GM18520 (cell line): Measurements from ENCODE around the gene C5orf58.

ENCODE experiments used
- ATAC-seq: cut with Tn5 transposase; IDR thresholded peaks from one replicate; pipeline ENCODE4 v1.9.1; 2021; ENCODE audit not compliant: unreplicated experiment

The C5orf58 gene

GRCh38 chr5:170232786-170233185, at the start of gene C5orf58:
C5orf58 (plus strand) TSS chr5:170232985; CDS start chr5:170234977, 1,992 bp downstream.
- ATAC-seq: no peak

GRCh38 chr5:170183816-170184687, 48.7 kb upstream of the C5orf58 start:
- ATAC-seq: no peak

GRCh38 chr5:170184737-170185136, 48.0 kb upstream of the C5orf58 start:
- ATAC-seq: no peak

DNA sequence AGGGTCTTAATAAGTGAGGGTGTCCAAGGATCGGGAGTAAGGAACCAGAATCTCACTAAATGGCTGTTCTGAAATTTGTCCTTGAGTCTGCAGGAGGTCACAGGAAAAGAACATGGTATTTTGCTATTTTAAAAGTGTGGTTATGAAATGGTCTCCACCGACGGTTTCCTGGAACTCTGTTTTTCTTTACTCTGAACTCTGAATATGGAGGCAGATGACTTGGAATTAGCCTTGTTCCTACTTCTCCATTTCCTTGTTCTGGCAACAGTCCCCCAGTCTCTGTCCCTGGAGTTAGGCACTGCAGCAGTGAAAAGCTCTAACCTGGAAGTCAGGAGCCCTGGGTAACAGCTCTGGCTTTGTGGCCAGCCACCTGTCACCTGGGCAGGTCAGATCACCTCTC, 46.6 kb upstream of the C5orf58 start:
- no peak for ATAC-seq

DNA sequence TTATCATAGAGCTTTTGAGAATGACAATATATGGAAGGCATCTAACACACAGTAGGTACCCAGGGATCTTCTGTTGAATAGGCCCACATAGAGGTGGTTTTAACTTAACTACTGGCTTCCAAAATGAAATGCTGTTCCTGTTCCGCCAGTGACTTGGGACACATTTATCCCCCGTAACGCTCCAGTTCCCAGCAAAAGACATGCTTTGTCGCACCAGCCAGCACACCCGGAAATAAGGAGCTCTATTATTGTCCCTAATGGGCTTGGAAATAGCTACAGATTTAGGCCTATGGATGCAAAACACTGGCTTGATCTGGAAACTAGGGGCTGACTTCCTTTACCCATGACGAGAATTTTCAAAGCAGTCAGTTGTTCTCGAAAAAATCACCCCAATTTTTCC, 45.9 kb upstream of the C5orf58 start:
- ATAC-seq: no peak

DNA sequence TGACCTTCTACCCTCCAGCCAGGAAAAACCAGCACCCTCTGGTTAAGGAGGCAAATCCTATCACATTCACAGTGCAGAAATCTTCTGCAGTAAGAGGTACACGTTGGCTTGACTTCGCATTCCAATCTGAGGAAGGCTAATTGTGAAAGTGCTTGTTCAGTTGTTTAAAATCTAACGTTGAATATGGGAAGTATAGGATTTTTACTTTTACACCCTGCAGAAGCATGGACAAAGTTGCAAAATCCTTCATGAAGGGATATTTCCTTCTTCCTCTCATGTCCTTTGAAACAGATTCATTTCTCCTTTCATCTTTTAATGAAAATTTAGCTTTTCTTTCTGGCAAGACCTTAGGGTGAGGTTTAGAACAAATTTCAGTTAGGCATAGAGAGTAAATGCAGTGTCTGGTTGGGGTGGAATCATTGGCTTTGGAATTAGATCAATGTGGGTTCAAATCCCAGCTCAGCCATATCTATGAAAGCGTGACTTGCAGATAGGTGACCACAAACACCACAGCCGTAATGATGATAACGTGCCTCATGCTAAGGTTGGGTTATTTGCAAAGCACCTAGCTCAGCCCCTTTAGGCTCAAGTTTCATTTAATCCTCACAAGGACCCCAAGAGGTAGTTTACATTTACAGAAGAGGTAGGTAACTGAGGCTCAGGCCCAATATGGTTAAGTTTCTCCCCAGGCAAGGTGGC, 42.2 kb upstream of the C5orf58 start:
- no peak for ATAC-seq

DNA sequence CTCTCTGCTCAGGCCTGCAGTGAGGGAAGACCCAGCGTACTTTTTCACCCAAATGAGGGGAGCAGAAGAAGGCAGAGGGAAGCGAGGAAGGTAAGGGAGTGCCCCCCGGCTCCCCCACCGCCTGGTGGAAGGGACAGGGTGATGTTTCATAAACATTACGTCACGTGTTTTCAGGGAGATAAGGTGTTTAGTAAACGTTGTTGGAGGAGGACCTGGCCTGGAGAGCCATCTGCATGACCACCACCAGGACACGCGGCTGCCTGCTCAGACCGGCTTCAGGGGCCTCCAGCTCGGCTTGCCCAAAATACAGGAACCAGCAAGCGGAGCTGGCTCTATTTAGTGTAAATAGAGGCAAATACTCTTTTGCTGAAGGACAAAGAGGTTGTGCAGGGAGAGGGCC, 40.0 kb upstream of the C5orf58 start:
- no peak for ATAC-seq

- no peak for ATAC-seq
Observed at GRCh38 chr5:170195961-170196360, 36.8 kb upstream of the C5orf58 start.

- no peak for ATAC-seq
Observed at GRCh38 chr5:170200876-170201275, 31.9 kb upstream of the C5orf58 start.

- ATAC-seq: no peak
Observed at GRCh38 chr5:170201311-170201710, 31.5 kb upstream of the C5orf58 start.

- ATAC-seq: no peak
Observed at GRCh38 chr5:170202117-170202516, 30.7 kb upstream of the C5orf58 start.

- ATAC-seq: no peak
Observed at GRCh38 chr5:170204202-170204601, 28.6 kb upstream of the C5orf58 start.

- ATAC-seq: no peak
Observed at GRCh38 chr5:170206216-170206615, 26.6 kb upstream of the C5orf58 start.

DNA sequence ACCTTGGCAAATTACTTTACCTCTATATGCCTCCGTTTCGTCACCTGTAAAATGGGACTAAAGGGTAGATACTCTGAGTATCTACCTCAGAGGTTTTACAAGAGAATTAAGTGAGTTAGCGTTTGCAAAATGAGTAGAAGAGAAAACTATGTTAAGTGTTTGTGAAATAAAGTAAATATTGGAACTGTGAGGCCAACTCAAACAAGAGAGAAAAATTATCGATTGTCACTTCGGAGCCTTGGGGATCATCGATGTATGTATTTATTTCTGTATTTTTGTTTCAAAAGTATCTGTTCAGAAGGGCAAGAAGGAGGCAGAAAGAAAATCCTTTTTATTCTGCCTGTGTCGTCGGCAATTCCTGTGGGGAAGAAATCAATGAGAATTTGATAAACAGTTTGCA, 25.8 kb upstream of the C5orf58 start:
- ATAC-seq: no peak

- no peak for ATAC-seq
Observed at GRCh38 chr5:170211575-170212334, 21.0 kb upstream of the C5orf58 start.

DNA sequence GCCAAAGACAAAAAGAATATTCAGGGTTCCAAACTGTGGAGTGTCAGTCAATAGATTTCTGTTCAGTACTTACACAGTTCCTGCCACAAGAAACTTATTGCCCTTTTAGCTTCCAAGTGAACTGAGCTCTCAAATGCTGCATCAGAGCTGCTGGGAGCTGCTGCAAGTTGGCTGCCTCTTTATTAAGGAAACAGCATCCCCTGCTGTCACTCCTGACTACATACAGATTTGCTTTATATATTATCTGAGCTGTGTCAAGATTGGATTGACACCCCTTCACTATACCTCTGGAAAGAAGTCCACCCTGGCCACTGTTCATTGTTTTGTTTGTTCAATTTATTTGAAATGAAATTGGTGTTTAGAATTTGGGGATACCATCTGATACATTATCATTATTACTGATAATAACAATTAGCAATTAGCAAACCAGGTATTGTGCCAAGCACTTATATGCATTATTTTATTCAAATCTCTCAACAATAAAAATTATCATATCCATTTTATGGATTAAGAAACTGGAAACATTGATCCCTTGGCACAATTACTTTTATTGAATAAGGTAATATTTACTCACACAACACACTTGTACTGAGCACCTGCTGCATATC, 16.4 kb upstream of the C5orf58 start:
- no peak for ATAC-seq

GRCh38 chr5:170217831-170218230, 15.0 kb upstream of the C5orf58 start:
- no peak for ATAC-seq

GRCh38 chr5:170218726-170219125, 14.1 kb upstream of the C5orf58 start:
- ATAC-seq: no peak

GRCh38 chr5:170219615-170220014, 13.2 kb upstream of the C5orf58 start:
- ATAC-seq: no peak

- no peak for ATAC-seq
Observed at GRCh38 chr5:170220191-170220590, 12.6 kb upstream of the C5orf58 start.

DNA sequence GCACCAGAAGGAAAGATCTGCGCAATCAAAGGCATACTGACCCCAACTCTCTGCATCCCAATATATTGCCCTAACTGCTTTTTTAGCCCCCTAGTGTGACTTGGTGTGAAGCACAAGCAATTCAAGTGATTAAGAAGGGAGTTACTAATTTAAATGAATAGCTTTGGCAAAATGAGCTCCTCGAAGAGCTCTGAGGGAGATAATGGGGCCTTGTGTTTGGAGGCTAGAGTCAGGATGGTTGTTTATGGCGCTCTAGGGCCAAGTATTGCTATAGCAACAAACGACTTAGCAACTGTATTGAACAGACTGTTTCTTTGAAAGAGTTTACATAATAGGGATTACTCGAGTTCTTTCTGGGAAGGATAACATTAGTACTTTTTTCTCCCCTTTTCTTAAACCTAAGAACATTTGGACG, 11.5 kb upstream of the C5orf58 start:
- ATAC-seq: no peak
